ENCODE data around the gene ZDHHC4.
A peak's percentile ranks its signal among the peaks of the same experiment; 100 is the strongest.

Gene ZDHHC4

DNA sequence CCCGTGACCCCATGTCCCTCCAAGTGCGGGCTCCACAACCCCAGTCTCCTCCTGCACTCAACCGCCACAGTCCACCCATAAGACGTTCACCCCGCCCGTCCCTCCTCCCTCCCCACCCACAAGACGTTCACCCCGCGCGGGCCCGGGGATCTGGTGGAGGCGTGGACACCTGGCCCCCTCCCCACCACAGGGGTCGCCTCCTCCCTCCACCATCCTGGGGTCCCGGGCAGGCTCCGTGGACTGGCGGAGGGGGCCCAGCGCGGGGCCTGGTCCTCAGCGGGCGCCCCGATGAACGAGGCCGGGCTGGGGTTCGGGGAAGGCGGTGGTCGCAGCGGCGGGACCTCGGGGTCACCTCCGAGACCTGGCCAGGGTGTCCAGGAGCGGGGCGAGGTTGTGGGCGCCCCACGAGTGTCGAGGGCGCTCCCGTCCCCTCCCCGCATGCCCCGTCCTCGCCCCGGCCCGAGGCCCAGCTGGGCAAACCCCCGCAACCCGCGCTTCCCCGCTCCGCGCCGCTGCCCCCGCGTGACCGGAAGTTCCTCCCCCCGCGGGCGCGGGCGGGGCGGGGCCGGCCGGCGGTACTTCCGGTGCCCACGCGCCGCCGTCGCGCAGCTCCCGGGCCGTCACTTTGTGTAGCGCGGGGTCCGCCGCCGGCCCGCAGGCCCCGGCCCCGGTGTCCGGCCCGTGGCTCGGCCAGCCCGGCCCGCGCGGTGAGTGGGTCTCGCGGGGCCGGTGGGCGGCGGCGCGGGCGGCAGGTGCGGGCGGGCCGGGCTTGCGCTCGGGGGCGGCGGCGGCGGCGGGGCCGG is 59.7 kb downstream of the ZDHHC4 start, which contains the start of gene ZNF316:
ZNF316 (plus strand) TSS at position 578 of the 803 bp plus-strand sequence. CDS start 5,092 bp downstream, outside the sequence.
- DNase-seq: peak; percentile 52

DNA sequence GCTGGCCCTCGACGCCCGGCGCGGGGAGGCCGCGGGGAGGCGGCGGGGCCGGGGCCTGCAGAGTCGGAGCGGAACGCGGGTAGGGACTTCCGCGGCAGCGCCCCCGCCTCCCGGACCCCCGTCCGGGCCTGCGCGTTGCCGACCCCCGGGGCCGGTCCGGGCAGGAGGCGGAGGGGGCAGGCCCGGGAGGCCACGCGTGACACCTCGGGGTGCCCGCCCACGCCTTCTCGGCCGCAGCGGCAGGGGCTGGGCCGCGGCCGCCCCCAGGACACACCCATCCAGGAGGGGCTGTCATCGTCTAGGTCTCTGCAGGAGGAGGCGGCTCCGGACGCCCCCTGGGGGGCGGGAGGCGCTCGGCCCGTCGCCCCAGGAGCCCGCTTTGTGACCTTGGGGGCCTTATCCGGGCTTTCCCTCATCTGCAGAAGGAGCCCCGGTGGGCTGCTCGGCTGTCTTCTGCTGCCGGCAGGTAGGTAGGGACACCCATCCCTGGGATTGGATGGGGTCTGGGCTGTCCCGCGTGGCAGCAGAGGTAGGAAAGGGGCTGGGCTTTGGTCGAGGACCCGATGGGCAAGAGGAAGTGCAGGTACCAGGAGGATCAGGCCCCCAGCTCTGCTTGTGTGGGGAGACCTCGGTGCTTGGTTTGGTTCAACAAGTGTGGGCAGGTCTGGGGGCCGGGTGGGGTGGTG is 60.4 kb downstream of the ZDHHC4 start:
- peak; percentile 35 for DNase-seq
